GM21737 (cell line): ENCODE results near the gene SLC25A28.

Experiments used
- ATAC-seq: cut with Tn5 transposase; IDR thresholded peaks from one replicate; pipeline ENCODE4 v1.9.1; 2021; ENCODE audit warnings: mild to moderate bottlenecking, moderate library complexity; ENCODE audit not compliant: unreplicated experiment

Gene SLC25A28

DNA sequence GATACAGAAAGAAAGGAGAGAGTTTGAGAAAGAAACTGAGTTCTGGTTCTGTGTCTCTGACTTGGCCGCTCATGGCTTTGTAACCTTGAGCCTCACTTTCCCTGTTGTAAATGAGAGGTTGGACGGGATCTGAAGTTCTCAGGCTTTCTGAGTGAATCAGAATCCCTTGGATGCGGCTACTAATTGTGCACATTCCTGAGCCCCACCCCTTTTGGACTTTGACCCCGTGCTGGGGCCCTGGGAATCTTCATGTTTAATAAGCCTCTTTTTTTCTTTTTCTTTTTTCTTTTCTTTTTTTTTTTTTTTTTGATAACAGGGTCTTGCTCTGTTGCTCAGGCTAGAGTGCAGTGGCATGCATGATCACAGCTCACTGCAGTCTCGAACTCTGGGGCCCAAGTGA lies 26.9 kb downstream of the SLC25A28 start:
- ATAC-seq: no peak

DNA sequence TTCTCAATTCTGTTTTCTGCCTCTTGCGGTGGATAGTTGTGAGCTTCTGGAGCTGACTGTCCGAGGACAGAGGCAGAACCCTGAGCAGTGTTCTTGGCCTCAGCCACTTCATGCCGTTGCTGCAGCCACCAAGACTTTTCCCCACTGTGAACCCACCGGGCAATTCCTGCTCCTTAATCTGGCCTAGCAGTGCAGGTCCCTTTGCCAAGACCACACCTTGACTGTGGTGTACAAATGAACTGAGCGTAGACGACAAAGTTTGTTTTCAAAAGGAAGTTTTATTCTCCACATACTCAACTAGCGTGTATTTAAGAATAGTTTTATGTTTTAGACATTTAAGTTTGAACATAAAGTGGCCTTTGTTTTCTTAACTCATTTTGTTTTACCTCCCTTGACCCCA lies 29.4 kb downstream of the SLC25A28 start:
- ATAC-seq: no peak

DNA sequence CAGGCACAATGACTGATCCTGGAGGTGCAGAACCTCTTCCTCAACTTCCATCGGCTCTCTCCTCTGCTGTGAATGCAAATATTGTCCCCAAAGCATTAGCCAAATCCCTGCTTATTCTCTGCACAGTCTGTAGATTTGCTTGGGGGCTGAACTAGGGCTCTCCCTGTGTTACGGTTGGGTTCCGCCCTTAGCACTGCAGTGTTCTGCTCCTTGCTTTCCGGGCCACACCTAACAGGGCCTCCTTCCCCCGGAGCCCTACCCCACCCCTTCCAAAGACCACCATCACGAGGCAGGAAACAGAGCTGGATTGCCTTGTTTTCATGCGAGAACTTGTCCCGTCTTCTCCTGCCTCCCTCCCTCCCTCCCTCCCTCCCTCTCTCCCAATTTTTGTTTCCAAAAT lies 36.6 kb downstream of the SLC25A28 start:
- ATAC-seq: no peak

DNA sequence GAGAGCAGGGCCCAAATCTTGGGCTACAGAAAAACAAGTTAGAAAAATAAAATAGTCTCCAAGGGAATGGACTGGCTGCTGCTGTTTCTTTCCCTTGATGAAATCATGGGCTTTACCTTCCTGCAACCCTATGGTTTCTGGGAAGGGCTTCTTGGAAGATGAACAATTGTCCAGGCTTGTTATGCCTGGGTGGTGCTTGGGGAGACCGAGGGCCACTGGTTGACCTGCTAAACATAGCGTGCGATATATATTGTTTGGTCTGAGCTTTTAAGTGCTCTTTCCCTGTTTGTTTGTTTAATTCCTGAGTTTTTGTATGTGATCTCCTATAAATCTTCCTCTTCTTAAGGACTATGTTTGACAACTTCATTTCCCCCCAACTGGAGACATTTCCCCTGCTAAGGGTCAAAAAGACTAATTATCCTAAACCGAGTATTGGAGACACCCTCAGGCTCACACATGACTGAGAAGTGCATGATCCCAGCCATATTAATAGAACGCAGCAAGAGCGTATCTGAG lies 37.9 kb downstream of the SLC25A28 start:
- no peak for ATAC-seq

DNA sequence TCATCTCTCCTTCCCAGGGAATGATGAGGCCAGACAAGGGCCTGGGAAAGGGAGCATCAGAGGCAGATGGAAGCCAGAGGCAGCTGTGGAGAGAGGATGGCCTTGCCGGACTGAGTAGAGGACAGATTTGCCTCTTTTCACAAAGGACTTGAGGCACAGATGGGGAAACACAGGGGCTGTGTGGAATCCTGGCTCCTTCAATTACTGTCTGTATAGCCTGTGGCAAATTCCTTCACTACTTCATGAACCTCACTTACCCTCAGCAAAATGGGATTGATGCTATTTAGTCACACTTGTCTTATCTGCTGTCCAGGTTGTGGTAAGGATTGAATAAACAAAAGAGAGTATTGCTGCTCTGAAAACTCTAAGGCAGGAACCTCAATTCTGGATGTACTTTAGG lies 40.3 kb downstream of the SLC25A28 start:
- ATAC-seq: no peak

DNA sequence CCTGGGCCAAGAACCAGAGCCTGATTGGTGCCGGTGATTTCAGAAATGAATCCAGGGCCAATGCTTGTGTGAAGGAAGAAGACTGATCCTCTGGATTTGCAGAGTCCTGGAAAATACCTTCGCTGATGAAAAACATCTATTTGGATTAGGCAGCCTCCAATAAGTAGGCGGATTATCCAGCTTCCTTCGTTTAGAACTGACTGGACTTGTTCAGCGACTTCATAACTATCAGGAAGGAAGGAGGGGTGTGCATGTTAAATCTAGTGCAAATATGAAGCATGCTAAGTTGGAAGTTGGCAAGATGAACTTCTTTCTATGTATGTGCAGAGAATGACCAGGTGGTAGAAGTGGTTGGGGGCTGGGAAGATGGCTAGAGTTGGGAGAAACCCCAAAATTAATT lies 46.4 kb downstream of the SLC25A28 start:
- no peak for ATAC-seq

DNA sequence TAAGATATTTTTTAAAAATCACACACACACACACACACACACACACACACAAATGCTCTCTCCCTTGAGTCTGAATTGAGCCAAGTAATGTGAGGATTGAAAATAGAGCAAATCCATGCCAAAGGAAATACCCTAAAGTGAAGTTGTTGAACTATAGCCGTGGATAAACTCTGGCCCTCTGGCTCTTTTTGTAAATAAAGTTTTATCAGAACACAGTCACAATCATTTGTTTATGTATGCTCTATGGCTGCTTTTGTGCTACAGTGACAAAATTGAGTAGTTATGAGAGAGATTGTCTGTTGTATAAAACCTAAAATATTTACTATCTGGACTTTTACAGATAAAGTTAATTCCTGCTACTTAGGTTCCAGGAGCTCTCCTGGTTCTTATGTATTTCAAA lies 48.4 kb downstream of the SLC25A28 start:
- no peak for ATAC-seq

DNA sequence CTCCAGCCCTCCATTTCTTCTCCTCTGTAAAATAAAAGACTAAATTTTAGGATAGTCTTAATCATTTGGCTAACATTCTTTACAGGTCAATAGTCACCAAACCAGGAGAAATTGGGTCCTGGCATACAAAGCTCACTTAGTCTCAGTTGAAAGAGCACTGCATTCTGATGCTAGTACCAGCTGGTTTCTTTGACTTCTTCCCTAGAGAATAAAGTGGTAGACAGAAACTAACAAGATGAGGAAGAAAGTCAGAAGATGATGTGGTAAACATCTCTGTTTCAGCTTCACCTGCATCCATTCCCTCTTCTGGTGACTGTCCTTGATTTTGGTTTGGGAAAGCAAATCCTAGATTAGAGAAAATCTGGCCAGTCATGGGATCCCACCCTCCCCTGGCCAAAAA lies 50.3 kb downstream of the SLC25A28 start:
- no peak for ATAC-seq

DNA sequence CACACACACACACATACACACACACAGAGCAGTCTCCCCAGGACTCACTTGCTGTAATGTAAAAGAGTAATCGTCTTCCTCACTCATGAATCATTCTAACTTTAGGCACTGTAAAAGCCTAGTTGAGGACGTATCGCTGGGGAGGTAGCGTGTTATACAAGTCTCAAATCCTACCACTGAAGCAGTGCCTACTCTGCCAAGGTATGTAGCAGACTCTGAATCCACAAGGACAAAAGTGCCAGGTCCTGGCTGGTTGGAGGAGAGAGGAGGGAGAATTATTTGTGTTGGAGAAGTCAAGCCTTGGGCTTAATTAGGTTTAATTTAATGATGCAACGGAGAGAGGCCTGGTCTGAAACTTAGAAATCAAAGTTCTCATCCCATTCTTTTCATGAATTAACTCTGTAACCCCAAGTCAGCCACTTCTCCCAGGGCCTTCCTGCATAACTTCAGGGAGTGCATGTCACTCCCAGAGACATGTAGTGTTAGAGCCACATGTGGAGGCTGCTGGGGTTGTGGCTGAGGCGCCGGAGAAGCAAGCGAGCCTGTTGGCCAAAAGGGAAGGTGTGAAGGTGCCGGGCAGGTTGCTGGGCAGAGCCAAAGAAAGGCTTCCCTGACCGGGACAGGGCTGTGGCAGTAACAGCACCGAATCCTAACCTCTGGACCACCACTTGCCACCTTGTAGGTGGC lies 50.8 kb downstream of the SLC25A28 start:
- ATAC-seq: no peak

DNA sequence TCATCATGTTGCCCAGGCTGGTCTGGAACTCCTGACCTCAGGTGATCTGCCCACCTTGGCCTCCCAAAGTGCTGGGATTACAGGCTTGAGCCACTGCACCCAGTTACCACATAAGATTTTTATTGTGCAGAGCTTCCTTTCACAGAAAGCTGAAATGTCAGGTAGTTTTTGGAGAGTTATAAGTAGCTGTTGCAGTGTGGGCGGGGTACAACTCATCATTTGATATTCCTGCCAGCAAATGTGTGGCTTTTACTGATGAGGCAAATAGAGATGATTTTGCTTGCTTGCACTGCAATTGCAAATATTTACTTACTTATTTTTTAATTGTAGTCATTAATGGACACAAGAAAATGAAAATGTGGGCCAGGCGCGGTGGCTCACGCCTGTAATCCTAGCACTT lies 55.1 kb downstream of the SLC25A28 start:
- no peak for ATAC-seq

DNA sequence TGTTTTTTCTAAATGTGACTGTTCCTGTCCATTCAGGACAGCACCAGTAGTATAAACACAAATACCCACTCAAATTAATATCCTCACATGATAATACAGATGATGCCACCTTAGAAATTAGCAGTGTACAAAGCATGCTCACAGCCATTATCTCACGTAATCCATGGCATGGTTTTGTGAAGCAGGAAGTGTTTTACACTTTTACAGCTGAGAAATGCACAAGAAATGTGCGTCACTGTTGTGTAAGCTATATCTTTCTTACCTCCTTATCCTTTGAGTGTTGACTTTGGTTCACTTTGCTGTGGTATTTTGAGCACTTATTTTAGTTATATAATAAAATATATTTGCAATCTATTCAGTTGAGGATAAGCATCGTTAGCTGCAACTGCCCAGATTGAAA lies 55.9 kb downstream of the SLC25A28 start:
- ATAC-seq: no peak

DNA sequence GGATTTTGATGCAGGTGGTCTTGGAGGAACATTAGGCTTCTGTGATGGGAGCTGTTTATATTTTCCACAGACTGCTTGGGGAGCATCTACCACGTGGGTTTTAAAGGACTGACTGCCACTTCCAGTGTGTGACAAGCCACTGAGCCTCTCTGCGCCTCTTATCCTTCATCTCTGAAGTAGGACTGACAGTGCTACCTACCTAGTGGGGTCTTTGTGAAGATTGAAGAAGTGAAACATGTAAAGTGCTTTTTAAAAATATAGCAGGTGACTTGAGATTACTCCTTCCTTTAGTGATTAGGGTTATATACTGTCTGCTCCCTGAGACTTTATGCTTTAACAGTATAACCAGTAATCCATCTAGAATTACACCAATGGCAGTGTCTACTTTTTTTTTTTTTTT lies 57.6 kb downstream of the SLC25A28 start:
- ATAC-seq: no peak
